IgD-negative memory B cell (primary cell): ENCODE data around the gene SARDH. TPM values are rescaled to one million over a fixed set of nuclear protein-coding genes. Genes with fewer than 3 reads are reported as not detected.

Experiments used
- H3K27ac Mint-ChIP-seq, 3 donors: one replicate each; pipeline ENCODE4 v1.8.0; 2020 to 2022; ENCODE audit warnings: mild to moderate bottlenecking in 3 of 3, mixed read lengths in 3 of 3, moderate library complexity in 1 of 3
- H3K27me3 Mint-ChIP-seq: one replicate; pipeline ENCODE4 v1.8.0; 2021; ENCODE audit warnings: mixed read lengths
- H3K36me3 Mint-ChIP-seq: one replicate; pipeline ENCODE4 v1.8.0; 2020; ENCODE audit warnings: mild to moderate bottlenecking, mixed read lengths
- H3K4me1 Mint-ChIP-seq, 3 donors: one replicate each; pipeline ENCODE4 v1.8.0; 2020 to 2022; ENCODE audit warnings: mixed read lengths in 3 of 3, mild to moderate bottlenecking in 1 of 3
- H3K4me3 Mint-ChIP-seq, 4 donors: one replicate each; pipeline ENCODE4 v1.8.0; 2020 to 2022; ENCODE audit warnings: mild to moderate bottlenecking in 4 of 4, mixed read lengths in 4 of 4, moderate library complexity in 3 of 4
- H3K9me3 Mint-ChIP-seq, 3 donors: one replicate each; pipeline ENCODE4 v1.8.0; 2020 to 2021; ENCODE audit warnings: mixed read lengths in 3 of 3, mild to moderate bottlenecking in 1 of 3
- polyA plus RNA-seq: library from polyadenylated mRNA; unstranded; fragments of 300-500 nt; fragmentation: Illumina TruSeq; gene quantifications from one replicate; pipeline ENCODE4 v1.2.3, GENCODE V29; 2021

The SARDH gene
- polyA plus RNA-seq, 1 donor from 2014 or later: 0.30 TPM

DNA sequence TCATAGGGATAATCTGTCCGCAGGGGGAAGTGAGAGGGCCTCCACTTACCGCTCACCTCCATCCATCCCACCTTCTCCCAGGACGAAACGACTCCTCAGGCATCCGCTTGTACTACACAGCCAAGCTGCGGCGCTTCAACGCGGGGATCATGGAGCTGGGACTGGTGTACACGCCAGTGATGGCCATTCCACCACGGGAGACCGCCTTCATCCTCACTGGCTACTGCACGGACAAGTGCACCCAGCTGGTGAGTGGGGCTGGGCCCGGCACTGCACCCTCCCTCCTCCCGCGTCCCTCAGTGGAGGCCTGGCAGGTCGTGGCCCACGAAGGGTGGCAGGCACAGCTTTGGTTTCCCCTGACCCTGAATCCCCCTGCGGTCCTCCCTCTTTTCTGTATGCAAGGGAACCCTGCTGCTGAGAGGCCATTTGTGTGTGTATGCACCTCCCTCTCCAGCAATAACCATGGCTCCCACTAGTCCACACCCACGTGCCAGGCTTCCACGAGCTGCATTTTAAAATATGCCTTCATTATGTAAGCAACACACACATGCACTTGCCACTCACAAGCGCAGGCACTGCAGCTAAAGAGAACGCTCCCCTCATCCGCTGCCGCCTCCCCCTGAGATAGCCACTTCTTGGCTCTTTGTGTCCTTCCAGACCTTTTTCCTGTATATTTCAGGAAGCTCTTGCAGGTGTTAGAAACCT, 90.2 kb downstream of the SARDH start:
- no peaks in the 10 kb centered on the region for H3K9me3 Mint-ChIP-seq
- no peaks in the 10 kb centered on the region for H3K4me1 Mint-ChIP-seq
- no peaks in the 10 kb centered on the region for H3K36me3 Mint-ChIP-seq
- H3K27me3 Mint-ChIP-seq: peaks cover 11% of the 10 kb centered on the region
- no peak overlapping the region for H3K4me3 Mint-ChIP-seq
- H3K27ac Mint-ChIP-seq: no peak overlapping the region

DNA sequence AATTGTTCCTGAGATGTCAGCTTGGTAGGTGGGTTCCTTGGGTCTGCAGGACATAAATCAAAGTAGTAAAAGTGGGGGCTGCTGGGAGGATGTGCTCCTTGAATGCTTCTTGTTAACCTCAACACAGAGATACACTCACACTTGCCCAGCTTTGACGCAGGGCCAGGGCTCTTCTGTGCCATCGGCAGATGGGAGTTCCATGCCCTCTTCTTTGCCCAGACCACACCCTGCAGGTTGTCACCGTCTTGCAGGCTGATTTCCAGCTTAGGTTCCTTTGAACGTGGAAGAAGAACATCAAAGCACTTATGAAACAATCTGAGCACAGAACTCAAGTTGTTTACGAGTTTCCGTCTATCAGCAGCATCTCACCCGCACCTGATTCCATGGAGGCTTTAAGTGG, 91.0 kb downstream of the SARDH start:
- no peaks in the 10 kb centered on the region for H3K9me3 Mint-ChIP-seq

DNA sequence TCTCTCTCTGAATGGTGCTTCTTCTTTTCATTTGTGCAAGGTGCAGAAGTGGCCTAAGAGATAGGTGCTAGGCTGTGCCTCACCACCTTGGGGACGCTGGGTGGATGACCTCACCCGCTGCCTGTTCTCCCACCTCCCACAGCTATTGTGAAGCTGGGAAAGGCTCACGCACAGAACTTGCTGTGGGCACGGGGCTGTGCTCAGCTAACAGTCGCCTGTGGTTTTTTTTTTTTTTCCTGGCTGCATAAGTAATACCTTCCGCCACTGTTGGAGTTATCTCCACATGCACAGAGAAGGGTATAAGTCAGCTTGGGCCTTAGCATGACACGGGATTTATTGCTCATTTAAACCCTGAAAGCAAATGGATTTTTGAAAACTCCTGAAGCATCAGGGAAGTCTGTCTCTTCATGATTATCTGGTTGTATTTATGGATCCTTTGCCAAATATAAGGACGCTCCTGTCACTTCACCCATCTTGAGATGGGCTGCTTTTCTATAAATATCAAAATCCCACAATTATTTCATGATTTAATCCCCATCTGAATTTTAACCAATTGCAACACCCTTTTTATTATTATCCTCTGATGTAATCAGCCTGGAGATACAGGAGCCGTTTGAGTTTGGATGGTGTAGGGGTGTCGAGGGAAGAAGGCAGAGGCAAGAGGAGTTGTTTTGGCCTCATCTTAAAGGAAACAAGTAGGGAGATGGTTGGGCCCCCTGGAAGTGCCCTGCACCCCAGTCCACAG, 93.0 kb downstream of the SARDH start:
- no peaks in the 10 kb centered on the region for H3K4me1 Mint-ChIP-seq
- no peaks in the 10 kb centered on the region for H3K9me3 Mint-ChIP-seq
- peaks cover 7% of the 10 kb centered on the region for H3K27me3 Mint-ChIP-seq
- no peak overlapping the region for H3K4me3 Mint-ChIP-seq
- no peaks in the 10 kb centered on the region for H3K36me3 Mint-ChIP-seq
- no peak overlapping the region for H3K27ac Mint-ChIP-seq

More for the DNA sequence above, 91.0 kb downstream of the SARDH start:
- Mint-ChIP-seq H3K27me3 (peaks cover 9% of the 10 kb centered on the region), H3K4me3 (no peak overlapping the region), H3K4me1 (no peaks in the 10 kb centered on the region), H3K27ac (no peak overlapping the region), H3K36me3 (no peaks in the 10 kb centered on the region)

DNA sequence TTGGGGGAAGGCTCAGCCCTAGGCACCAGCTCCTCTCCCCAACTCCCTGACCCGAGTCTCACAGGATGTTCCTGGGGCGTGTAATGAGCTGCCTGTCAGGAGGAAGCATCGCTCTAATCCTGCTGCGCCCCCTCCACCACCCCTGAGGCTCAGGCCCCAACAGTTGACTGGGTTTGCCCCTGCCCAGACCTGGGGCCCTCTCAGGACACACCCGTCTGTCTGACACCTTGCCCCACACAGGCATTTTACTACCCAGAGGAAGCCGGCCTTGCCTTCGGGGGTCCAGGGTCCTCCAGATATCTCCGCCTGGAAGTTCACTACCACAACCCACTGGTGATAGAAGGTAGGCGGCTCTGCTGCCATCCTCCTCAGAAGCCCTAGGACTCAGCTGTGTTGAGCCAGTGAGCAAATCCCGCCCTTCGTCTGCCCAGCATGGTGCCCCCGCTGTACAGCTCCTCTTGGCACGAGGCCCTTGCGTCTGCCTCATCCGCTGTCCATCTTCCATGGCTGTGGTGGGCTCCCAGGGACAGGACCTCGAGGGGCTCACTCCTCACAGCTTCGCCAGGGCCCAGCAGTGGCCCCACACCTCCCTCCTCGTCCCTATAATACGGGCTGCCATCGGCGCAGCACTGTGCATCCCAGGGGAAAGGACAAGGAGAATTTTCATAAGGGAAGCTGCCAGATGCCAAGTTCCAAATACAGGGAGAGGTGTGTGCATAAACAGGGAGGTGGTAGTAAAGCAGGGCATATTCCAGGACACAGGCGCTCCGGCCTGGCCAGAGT, 94.0 kb downstream of the SARDH start:
- Mint-ChIP-seq H3K27ac (no peak overlapping the region), H3K36me3 (no peaks in the 10 kb centered on the region), H3K4me1 (no peaks in the 10 kb centered on the region), H3K9me3 (no peaks in the 10 kb centered on the region), H3K27me3 (peaks cover 3% of the 10 kb centered on the region), H3K4me3 (no peak overlapping the region)

DNA sequence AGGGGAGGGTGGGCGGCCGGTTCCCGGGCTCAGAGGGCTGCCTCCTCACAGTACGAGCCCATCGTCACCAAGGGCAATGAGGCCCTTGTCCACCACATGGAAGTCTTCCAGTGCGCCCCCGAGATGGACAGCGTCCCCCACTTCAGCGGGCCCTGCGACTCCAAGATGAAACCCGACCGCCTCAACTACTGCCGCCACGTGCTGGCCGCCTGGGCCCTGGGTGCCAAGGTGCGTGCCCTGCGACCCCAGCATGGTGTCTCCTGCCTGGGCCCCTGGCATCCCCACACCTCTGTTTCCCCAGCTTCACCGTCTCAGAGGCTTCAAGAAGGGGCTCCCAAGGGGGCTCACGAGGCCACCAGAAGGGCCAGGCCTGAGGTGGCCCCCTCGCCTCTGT, 94.8 kb downstream of the SARDH start:
- no peaks in the 10 kb centered on the region for H3K36me3 Mint-ChIP-seq
- H3K4me1 Mint-ChIP-seq: no peaks in the 10 kb centered on the region
- peaks cover 3% of the 10 kb centered on the region for H3K27me3 Mint-ChIP-seq
- H3K27ac Mint-ChIP-seq: no peak overlapping the region
- no peaks in the 10 kb centered on the region for H3K9me3 Mint-ChIP-seq
- H3K4me3 Mint-ChIP-seq: no peak overlapping the region

DNA sequence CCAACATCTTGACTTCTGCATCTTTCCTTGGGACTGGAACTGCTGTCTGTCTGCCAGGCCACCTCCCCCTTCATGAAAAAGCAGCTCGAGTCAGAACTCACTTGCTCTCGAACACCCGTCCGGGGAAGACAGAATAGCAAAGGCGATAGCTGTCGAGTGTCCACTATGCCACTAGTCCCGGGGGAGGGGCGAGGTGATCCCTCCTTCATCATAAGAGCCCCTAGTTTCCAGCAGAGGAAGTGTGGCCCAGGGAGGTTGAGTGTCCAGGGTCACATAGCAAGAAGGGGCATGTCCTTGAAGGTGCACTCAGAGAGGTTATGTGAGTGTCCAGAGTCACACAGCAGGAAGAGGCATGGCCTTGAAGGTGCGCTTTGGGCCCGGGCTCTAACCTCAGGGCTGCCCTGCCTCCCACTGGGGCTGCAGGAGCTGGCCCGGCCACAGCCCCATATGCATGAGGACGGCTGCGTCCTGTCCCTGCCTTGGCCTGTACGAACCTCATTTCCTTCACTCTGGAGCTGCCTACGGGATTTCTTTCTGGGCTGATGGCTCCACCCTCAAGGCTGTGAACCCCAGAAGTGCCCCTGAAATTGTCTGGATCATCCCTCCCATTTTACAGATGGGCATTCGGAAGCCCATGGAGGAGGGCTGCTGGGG, 95.3 kb downstream of the SARDH start:
- no peak overlapping the region for H3K4me3 Mint-ChIP-seq
- no peak overlapping the region for H3K27ac Mint-ChIP-seq
- peaks cover 3% of the 10 kb centered on the region for H3K27me3 Mint-ChIP-seq
- H3K4me1 Mint-ChIP-seq: no peaks in the 10 kb centered on the region
- H3K36me3 Mint-ChIP-seq: no peaks in the 10 kb centered on the region
- no peaks in the 10 kb centered on the region for H3K9me3 Mint-ChIP-seq

DNA sequence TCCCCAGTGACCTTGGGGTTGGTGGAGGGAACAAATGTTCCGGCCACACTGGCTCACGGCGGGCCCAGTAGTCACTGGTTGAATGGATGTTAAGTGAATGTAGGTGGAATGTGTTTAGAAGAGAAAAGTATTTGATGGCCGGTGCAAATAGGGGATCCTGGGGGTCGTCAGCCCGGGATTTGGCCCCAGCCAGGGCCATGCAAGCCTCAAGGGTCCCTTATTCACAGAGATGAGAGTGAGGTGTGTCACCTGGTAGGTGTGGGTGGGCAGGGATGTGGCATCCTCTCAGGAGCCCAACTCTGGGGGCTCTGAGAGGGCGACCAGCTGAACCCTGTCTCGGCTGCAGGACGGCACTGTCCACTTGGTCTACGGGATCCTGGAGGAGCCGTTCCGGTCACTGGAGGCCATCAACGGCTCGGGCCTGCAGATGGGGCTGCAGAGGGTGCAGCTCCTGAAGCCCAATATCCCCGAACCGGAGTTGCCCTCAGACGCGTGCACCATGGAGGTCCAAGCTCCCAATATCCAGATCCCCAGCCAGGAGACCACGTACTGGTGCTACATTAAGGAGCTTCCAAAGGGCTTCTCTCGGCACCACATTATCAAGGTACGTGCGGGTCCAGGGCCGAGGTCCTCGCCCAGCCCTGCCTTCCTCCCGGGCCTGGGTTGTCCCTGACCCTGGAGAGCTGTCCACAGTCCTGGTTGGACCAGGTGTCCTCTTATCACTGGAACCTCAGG, 96.1 kb downstream of the SARDH start:
- H3K27me3 Mint-ChIP-seq: peaks cover under 1% of the 10 kb centered on the region
- no peaks in the 10 kb centered on the region for H3K4me1 Mint-ChIP-seq
- no peak overlapping the region for H3K27ac Mint-ChIP-seq
- H3K4me3 Mint-ChIP-seq: no peak overlapping the region
- H3K9me3 Mint-ChIP-seq: no peaks in the 10 kb centered on the region
- H3K36me3 Mint-ChIP-seq: no peaks in the 10 kb centered on the region

DNA sequence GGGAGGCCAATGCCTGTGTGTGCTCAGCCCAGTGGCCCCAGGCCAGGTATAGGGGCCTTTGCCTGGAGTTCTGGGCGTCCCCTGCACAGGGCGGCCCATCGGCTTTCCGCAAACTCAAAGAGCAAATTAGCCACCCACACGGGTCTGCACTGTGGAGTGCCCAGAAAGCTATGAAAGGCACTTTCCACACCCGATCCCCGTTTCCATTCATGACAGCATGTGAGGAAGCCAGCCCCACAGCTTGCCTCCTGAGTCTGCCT, 96.8 kb downstream of the SARDH start:
- Mint-ChIP-seq H3K27ac (no peak overlapping the region), H3K36me3 (no peaks in the 10 kb centered on the region), H3K27me3 (peaks cover 3% of the 10 kb centered on the region), H3K9me3 (no peaks in the 10 kb centered on the region), H3K4me1 (peaks cover 0 to 1% (median 0%) of the 10 kb centered on the region in 3 donors), H3K4me3 (no peak overlapping the region)

DNA sequence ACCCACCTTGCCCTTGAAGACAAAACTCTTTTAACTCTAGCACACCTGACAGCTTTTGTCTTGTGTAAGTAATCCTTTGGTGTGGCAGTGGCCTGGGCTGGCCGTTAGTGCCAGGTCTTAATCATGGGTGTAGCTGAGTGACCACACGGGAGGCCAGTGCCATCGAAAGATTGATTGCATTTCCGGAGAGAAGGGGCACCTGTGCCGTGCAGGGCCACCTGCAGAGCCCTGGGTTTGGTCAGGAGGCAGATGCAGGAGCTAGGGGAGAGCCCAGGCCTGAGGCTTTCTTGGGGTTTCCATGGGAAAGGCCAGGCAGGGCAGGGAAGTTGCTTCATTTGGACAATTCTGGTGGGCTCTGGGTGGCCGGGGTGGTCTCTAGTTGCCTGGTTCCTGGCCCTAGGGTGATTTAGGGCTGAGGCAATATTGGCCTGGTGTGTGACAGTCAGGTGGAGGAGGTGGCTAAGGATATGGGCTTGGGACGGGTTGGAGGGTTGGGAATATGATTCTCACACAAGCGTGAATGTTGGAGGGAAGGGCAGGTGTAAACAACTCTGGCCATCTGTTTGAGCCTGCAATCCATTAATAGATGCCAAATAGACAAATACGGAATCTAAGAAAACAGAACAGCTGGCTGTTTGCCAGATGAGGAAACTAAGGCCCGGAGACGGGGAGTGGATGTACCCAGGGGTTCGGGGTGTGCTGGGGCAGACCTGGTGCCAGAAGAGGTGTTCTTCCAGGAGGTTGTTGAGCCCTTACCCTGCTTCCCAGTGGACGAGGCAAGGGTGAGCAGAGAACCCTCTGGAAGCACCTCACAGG, 97.4 kb downstream of the SARDH start:
- H3K4me1 Mint-ChIP-seq: peaks cover 0 to 1% (median 0%) of the 10 kb centered on the region in 3 donors
- no peaks in the 10 kb centered on the region for H3K9me3 Mint-ChIP-seq
- peaks cover 3% of the 10 kb centered on the region for H3K27me3 Mint-ChIP-seq
- no peak overlapping the region for H3K4me3 Mint-ChIP-seq
- H3K36me3 Mint-ChIP-seq: no peaks in the 10 kb centered on the region
- no peak overlapping the region for H3K27ac Mint-ChIP-seq

DNA sequence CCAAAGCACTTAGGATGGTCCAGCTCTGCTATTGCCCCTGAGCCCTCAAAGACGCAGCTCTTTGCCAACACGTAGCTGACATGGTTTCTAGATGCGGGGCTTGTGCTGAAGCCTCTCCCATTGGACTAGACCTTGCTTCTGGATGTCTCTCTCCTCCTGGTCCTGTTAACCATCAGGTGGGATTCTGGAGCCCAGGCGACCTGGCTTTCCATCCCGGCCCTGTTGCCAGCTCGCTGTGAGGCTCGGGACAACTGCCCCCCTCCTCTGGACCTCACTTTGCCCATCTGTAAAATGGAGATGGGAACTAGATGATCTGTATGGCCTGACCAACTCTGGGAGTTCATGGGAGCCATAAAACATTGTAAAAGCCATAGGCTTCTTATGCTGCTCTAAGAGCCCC, 98.0 kb downstream of the SARDH start:
- Mint-ChIP-seq H3K4me3 (no peak overlapping the region), H3K27ac (no peak overlapping the region), H3K9me3 (no peaks in the 10 kb centered on the region), H3K4me1 (peaks cover 0 to 1% (median 0%) of the 10 kb centered on the region in 3 donors), H3K36me3 (no peaks in the 10 kb centered on the region), H3K27me3 (peaks cover 3% of the 10 kb centered on the region)

DNA sequence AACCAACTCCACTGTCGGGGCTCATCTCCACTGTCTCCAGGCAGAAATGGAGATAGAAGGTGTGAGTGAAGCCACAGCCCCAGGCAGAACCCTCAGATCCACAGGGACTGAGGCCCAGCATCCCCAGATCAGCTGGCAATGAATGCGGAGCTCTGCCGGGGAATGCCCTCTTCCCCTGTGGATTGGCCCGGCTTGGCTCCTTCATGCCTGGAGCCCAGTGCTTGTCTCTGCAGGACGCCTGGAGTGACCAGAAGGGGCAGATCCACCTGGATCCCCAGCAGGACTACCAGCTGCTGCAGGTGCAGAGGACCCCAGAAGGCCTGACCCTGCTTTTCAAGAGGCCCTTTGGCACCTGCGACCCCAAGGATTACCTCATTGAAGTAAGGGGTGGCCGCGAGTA, 98.5 kb downstream of the SARDH start:
- no peak overlapping the region for H3K4me3 Mint-ChIP-seq
- H3K9me3 Mint-ChIP-seq: no peaks in the 10 kb centered on the region
- H3K36me3 Mint-ChIP-seq: no peaks in the 10 kb centered on the region
- peaks cover 9% of the 10 kb centered on the region for H3K27me3 Mint-ChIP-seq
- no peak overlapping the region for H3K27ac Mint-ChIP-seq
- peaks cover 0 to 1% (median 0%) of the 10 kb centered on the region in 3 donors for H3K4me1 Mint-ChIP-seq

DNA sequence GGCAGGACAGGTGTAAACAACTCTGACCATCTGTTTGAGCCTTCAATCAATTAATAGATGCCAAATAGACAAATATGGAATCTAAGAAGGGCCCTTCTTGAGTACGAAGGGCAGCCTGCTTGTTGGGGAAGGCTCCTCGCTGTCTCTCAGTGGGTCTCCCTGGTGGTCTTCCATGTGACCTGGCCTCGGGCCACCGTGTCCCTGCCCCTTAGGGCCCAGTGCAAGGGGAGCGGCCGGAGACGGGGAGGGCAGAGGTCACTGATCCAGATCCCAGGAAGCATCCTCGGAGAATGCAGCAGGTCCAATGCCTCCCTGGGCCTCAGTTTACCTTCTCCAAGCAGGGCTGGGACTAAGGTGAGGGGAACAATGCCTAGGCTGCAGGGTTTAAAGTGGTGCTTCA, 99.4 kb downstream of the SARDH start:
- Mint-ChIP-seq H3K27ac (no peak overlapping the region), H3K27me3 (peaks cover 12% of the 10 kb centered on the region), H3K9me3 (no peaks in the 10 kb centered on the region), H3K4me1 (peaks cover 0 to 1% (median 0%) of the 10 kb centered on the region in 3 donors), H3K36me3 (no peaks in the 10 kb centered on the region), H3K4me3 (no peak overlapping the region)

DNA sequence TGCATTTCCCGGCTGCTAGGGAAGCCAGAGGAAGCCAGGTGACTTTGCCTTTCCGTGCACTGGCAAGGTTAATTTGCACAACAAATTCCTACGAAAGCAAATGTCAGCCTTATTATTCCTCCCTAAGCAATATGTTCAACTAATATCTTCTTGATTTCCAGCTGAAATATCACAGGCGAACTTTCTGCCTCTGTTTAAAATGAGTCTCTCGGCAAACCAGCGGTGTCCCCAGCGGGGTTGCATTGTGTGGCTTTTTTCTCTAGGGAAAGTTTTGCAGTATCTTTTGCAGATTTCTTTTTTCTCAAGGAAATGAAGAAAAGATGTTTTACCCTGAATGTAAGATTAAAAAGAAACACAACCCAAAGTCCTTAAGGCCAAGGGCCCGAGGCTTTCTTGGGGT, 100.1 kb downstream of the SARDH start:
- Mint-ChIP-seq H3K4me1 (peaks cover 0 to 1% (median 0%) of the 10 kb centered on the region in 3 donors), H3K27ac (no peak overlapping the region), H3K36me3 (no peaks in the 10 kb centered on the region), H3K9me3 (no peaks in the 10 kb centered on the region), H3K4me3 (no peak overlapping the region), H3K27me3 (peaks cover 13% of the 10 kb centered on the region)

DNA sequence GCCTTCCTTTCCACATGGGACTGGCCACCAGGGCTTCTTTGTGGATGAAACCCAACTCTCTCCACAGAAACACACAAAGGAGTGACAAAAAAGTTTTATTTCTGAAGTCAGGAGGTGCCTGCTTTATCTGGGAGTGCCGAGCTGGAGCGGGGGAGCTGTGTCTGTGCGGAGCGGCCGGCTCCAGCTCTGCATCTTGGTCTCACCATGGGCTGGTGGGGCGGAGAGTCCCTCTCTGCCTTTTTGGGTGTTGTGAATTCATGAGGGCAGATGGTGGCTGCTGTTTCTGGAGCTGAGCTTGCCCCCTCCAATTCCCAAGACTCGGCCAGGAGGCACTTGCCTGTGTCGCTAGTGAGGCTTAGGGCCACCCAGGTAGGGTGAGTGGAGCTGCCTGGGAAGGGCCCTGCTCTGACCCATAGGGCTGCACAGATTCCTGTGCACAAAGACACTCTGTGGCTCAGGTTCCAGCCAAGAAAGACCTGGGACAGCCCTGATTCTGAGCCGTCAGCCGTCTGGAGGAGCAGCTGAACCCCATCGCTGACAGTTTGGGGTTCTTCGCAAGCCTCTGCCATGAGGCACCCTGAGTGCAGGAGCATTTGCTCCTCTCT, 100.6 kb downstream of the SARDH start:
- H3K9me3 Mint-ChIP-seq: no peaks in the 10 kb centered on the region
- no peaks in the 10 kb centered on the region for H3K36me3 Mint-ChIP-seq
- no peak overlapping the region for H3K27ac Mint-ChIP-seq
- H3K27me3 Mint-ChIP-seq: peaks cover 13% of the 10 kb centered on the region
- H3K4me3 Mint-ChIP-seq: no peak overlapping the region
- H3K4me1 Mint-ChIP-seq: peaks cover 0 to 1% (median 0%) of the 10 kb centered on the region in 3 donors
